GM19240 (cell line): ENCODE data around the gene EGFL8.

Source experiments
- DNase-seq: peaks from one replicate; pipeline ENCODE4 v3.0.0; 2011; ENCODE audit warnings: low spot score; ENCODE audit not compliant: insufficient read length

The EGFL8 gene

DNA sequence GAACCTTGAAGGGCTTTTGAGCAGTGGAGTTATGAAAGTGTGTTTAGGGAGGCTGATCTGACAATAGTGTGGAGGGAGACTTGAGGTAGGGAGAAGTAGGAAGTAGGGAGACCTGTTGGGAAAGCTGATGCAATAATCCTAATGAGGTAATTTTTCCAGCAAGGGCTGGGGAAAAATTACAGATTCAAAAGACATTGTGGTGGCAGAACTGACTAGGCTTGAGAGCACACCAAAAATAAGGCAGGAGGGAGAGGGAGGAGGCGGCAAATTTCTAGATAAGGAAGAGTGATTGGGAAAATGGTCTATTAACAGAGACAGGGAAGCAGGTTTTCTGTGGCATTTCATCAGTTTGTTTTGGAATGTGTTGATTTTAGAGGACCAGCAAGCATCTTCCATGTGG lies 18.1 kb upstream of the EGFL8 start:
- no peak for DNase-seq

GRCh38 chr6:32146687-32147086 lies 17.7 kb upstream of the EGFL8 start:
- DNase-seq: no peak

GRCh38 chr6:32147401-32148132 lies 16.8 kb upstream of the EGFL8 start:
- DNase-seq: no peak

DNA sequence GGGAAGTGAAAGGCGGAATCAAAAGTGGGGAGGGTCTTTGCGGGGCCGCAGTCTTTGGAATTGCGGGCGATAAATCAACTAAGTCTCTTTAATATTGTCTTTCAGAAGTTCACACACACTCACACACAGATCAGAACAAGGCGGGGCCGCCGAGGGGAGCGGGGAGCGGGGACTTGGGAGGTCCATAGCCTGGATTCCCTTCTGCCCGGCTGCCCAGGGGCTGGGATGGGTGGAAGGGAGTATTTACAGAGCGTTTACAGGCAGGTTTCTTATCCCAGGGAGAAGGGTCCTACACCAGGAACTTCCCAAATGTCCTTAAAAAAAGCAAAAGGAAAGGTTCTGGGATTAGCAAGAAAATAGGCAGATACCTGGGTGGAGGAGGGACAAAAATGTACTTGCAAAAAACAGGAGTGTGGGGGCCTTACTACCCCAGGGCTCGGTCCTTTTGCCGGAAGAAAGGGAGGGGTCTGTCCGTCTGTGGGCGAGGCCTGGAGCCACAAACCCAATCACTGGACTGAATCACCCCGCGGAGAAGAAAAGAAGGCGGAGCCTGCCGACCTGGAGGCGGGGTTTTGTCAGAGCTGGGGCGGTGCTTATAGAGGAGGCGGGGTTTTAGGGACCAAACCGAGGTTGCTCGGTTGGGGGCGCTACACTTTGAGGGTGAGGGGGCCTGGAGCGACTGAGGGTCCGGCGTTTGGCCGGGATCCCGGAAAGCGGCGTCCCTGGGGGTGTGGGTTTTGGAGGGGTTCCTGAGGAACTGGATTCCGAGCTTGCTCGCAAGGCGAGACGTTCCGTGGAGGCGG lies 15.9 kb upstream of the EGFL8 start:
- no peak for DNase-seq

GRCh38 chr6:32149092-32149755 lies 15.2 kb upstream of the EGFL8 start:
- no peak for DNase-seq

- no peak for DNase-seq
These were observed 14.2 kb upstream of the EGFL8 start for GRCh38 chr6:32149932-32150870.

DNA sequence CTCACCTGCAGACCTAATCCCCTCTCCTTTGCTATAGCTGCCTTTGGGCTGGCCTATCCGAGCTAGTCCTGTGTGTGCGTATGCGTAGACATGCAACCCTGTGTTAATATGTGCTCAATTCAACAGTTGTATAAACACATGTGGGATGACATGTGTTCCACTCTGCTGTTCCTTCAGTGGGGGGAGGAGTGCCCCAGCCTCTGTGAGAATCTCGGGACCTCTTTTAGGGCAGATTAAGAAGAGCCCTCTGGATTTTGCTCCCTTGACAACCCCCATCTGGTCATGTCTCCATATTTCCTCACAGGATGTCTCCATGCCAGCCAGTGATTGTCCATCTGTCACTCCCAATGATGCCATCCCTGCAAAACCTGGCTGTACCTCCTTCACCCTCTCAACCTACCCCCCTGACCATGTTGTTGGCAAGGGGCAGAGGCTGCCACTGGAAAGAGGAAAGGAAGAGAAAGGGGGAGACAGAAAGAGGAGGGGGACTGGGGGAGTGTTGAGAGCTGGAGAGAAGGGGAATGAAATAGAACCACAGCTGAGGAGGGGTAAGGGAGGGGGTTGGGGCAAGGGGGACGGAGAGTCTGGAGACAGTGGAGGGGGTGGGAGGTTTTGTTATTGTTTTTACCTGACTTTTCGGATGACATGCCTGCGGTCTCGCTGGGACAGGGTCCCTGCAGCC lies 13.1 kb upstream of the EGFL8 start:
- no peak for DNase-seq

- no peak for DNase-seq
These were observed 12.3 kb upstream of the EGFL8 start, which contains the start of gene PRRT1 for GRCh38 chr6:32151863-32152768. PRRT1 (minus strand) TSS chr6:32151939; CDS start chr6:32151827, 112 bp downstream.

DNA sequence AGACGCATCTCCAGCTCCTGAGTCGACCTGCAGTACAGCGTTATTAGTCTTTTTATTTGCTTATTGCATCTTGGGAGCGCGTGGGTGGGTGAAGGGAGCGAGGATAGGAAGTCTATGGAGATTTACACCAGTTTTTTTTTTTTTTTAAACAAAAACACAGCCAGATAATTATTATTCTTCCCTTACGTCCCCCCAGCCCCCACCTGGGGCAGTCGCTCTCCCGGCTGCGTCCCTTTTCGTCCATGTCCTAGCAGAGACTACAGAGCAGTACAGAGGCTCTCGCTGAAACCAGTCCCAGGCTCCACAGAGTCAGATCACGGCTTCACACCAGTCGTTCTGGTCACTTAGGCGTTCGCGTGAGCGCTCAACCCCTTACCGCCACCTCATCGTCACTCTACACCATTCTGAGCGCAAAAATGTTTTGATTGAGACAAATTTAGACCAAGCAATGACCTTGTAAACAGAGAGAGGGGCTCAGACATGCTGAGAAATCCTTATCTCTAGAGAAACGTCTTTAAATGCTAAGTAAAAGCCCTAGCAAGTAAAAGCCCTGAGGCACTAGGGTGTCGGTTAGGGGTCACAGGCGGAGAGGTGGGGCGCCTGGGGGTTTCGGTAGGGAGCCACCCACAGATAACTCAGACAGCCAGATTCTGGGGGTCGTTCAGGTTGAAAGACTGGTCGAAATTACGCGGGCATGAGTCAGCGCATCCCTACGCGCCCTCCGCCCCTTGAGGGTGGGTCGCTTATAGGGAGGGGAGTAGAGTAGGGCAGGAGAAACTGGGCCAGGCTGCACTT lies 11.4 kb upstream of the EGFL8 start:
- no peak for DNase-seq

DNA sequence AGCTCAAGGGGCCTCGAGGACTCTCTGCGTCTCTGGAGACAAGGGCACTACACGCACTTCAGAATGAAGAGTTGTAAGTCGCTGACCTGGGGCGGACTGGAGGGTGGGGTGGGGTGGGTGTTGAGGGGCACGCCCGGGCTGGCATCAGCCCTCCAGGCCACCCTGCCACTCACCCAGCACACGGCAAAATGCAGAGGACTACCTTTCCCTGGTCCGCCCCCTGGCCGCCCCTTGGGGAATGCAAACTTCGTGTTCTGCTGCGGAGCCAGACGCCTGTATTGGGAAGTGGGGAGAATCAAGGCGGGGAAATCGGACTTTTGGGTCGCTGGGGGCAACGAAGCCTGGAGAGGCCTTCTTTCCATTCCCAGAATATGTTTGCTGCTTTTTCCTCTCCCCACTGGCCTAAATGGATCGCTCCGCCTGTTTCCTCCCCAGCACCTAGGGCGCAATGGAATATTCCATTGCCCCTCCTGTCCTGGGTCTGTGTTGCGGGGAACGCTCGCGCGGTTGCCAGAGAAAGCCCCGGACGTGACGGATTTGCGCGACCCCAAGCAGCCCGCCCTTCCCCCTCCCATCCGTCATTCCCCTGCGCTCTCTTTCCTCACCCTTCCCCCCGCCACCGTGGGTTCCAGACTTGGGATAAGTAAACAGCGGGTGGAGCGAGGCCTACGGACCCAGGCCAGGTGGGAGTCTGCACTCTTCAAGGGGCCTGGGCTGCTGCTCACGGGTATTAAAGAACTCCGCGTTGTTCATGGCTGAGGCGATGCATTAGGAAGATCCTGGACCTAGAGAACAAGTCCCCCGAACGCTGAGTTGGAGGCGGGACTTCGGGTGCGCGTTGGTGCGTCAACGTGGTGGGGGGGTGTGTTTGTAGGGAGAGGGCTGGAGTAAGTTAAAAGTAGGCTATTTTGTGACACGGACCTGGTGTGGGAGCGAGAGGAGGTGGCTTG lies 10.6 kb upstream of the EGFL8 start, which contains the start of gene PPT2:
Gene PPT2 (plus strand): TSS at position 578 of the 950 bp plus-strand sequence. CDS start 454 bp downstream, outside the sequence.
- DNase-seq: no peak

- peak; percentile 84 for DNase-seq
These were observed 9.8 kb upstream of the EGFL8 start for GRCh38 chr6:32154514-32155161.

GRCh38 chr6:32156891-32157290 lies 7.5 kb upstream of the EGFL8 start:
- no peak for DNase-seq

DNA sequence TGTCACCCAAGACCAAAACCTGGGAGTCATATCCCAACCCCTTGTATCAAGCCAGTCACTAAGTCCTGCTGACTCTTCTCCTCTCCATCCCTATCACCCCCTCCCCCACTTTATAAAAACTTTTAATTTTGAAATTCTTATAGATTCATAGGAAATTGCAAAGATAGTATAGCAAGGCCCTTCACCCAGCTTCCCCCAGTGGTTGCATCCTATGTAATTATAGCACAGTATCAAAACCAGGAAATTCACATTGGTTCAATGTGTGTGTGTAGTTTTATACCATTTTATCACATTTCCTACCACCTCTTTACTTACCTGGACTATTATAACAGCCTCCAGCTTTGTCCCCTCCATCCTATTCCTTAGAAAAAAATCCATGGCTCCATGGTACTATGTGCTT lies 6.3 kb upstream of the EGFL8 start:
- no peak for DNase-seq

DNA sequence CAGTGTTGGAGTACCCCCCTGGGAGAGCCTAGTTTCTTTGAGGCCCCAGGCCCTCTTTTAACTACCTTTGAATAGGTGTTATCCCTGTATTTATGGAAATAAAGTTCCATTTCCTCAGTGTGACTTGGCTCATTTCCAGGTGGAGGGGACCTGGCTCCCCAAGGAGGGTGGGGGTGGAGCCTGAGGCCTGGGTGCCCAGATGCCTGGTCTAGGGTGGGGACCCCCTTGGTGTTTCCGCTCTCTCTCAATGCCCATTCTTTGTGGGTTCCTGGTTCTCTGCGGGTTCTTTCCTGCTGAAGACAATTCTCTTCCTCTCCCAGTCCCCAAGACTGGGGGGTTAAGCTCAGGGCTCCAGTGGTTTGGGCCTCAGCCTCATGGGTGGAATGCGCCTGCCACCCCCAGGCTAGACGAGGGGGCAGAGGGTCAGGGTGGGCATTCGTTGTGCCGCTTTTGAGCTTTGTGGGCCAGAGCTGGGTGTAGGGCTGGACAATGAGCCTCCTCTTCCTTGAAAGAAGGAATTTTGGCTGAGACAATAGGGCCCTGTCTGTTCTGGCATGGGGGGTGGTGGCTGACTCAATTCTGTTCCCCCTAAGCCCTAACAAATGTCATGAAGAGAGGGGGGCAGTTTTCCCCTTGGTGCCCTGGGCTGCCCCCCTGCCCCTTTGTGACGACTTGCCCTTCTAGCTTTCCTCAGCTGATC lies 686 bp upstream of the EGFL8 start:
- DNase-seq: no peak

DNA sequence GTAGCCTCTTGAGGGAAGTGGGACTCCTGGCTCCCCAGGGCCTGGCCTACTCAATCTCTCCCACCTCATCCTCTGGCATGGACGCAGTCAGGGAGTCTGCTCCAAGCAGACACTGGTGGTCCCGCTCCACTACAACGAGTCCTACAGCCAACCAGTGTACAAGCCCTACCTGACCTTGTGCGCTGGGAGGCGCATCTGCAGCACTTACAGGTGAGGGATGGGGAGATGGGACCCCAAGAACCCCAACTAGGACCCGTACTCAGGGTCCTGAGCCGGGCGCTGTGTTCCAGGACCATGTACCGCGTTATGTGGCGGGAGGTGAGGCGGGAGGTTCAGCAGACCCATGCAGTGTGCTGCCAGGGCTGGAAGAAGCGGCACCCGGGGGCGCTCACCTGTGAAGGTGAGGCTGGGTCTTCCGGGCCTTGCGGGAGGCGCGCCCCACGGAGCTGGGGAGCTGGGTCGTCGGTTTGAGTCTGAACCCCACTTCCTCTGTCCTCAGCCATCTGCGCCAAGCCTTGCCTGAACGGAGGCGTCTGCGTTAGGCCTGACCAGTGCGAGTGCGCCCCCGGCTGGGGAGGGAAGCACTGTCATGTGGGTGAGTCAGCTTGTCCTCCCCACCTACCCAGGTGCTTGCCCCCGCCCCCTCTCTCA lies 2.1 kb downstream of the EGFL8 start:
- no peak for DNase-seq
